ENCODE measurements around the gene GAK. TPM values are rescaled to one million over a fixed set of nuclear protein-coding genes. Genes with fewer than 3 reads are reported as not detected.
"Not testable (repeated sequence)": the region's sequence is repeated elsewhere in the genome, so short reads cannot be mapped to it uniquely, and the experiment has no call there.

The GAK gene
- total and polyA plus RNA-seq, 2 experiments from 2014 or later, result 59.8 to 144 TPM

DNA sequence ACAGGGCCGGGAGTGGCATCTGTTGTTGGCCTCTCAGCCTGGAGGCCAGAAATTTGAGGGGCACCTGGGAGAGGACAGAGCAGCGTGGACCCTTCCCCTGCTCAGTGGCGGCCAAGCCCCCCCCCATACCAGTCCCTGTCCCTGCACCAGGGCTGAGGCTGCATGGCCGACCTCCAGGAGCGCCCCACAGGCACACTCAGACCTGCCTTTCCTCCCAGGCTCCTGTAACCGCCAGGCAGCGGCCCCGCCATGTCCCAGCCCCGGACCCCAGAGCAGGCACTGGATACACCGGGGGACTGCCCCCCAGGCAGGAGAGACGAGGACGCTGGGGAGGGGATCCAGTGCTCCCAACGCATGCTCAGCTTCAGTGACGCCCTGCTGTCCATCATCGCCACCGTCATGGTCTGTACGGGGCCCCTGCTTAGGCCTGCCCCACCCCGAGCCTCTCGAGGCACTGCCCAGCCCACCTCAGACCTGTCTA lies 15.4 kb upstream of the GAK start:
- no peak for DNase-seq (ENCODE audit: low read depth in 1 of 2, low spot score in 1 of 2)
- H3K27ac ChIP-seq, result no peak overlapping the region

GRCh38 chr4:946517-947471 lies 14.7 kb upstream of the GAK start:
- DNase-seq (ENCODE audit: low read depth in 1 of 2, low spot score in 1 of 2), result no peak
- Histone ChIP-seq H3K4me1 (ENCODE audit: low read depth) (peaks cover 7% of the 10 kb centered on the region), H3K9me3 (ENCODE audit: low read depth) (no peaks in the 10 kb centered on the region), H3K4me3 (no peak overlapping the region), H3K27ac (no peak overlapping the region), H3K27me3 (no peaks in the 10 kb centered on the region), H3K36me3 (no peaks in the 10 kb centered on the region)
- TF ChIP-seq, protein P1, sequence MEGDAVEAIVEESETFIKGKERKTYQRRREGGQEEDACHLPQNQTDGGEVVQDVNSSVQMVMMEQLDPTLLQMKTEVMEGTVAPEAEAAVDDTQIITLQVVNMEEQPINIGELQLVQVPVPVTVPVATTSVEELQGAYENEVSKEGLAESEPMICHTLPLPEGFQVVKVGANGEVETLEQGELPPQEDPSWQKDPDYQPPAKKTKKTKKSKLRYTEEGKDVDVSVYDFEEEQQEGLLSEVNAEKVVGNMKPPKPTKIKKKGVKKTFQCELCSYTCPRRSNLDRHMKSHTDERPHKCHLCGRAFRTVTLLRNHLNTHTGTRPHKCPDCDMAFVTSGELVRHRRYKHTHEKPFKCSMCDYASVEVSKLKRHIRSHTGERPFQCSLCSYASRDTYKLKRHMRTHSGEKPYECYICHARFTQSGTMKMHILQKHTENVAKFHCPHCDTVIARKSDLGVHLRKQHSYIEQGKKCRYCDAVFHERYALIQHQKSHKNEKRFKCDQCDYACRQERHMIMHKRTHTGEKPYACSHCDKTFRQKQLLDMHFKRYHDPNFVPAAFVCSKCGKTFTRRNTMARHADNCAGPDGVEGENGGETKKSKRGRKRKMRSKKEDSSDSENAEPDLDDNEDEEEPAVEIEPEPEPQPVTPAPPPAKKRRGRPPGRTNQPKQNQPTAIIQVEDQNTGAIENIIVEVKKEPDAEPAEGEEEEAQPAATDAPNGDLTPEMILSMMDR (IDR thresholded peaks at IDR 0.05; ENCODE audit: low read depth, low read length), result no peak

More for the DNA sequence above, 15.4 kb upstream of the GAK start:
- no peaks in the 10 kb centered on the region for H3K36me3 ChIP-seq
- TF ChIP-seq, protein P1 (IDR thresholded peaks at IDR 0.05; ENCODE audit: low read depth, low read length), result no peak
- no peaks in the 10 kb centered on the region for H3K9me3 ChIP-seq (ENCODE audit: low read depth)
- H3K27me3 ChIP-seq, result no peaks in the 10 kb centered on the region
- H3K4me1 ChIP-seq (ENCODE audit: low read depth), result peaks cover 7% of the 10 kb centered on the region
- no peak overlapping the region for H3K4me3 ChIP-seq

DNA sequence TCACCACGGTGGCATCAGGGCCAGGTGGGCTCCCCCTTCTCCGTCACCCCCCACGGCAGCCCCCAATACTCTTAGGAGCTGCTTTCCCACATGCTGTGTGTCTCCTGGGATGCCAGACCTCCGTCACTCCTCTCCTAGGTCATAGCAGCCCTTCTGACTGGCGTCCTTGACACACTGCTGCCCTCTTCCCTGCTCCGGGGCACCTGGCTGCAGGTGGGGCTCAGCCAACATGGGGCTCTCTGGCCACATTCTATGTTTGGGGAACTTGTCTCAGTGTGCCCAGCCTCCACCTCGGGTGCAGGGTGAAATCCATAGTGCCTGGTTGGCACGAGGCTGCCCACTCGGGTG lies 14.0 kb upstream of the GAK start:
- Histone ChIP-seq H3K27me3 (no peaks in the 10 kb centered on the region), H3K36me3 (no peaks in the 10 kb centered on the region), H3K4me1 (ENCODE audit: low read depth) (peaks cover 3% of the 10 kb centered on the region), H3K4me3 (no peak overlapping the region), H3K27ac (no peak overlapping the region), H3K9me3 (ENCODE audit: low read depth) (no peaks in the 10 kb centered on the region)
- no peak for DNase-seq (ENCODE audit: low read depth in 1 of 2, low spot score in 1 of 2)
- TF ChIP-seq, protein P1 (IDR thresholded peaks at IDR 0.05; ENCODE audit: low read depth, low read length), result no peak

DNA sequence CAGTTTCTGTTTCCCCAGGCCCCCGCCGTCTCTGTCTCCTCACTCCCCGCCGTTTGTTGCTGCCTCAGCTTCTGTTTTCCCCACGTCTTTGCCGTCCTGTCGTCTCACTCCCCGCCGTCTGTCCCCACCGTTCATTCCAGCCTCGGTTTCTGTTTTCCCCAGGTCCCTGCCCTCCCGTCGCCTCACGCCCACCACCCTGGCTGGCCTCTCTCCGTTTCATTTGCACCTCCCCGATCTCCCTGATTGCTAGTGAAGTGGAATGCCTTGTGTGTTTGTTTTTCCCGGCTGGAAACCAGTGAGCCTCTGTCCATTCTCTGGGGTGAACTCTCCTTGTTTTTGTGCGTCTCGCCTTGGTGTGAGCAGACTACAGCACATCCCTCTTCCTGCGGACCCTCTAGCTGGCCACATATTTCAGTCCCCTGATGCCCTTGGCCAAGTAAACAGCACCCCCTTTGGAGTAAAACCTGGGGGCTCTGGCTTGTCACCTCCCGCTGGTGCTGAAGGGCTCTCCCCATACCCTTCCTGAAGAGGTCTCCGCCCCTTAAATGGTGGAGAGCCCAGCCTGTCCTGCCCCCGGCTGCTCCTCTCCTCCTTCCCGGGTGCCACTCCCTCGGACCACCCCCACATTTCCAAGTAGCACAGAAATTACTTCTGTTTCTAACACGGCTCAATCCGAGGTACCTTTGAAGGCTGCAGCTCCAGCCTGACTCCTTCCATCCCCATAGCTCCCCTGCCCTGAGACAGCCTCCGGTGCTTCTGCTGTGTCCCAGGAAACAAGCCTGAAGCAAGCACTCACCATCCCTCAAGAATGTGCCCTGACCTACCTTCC lies 13.4 kb upstream of the GAK start:
- Histone ChIP-seq H3K27me3 (no peaks in the 10 kb centered on the region), H3K27ac (no peak overlapping the region), H3K36me3 (no peaks in the 10 kb centered on the region), H3K4me3 (no peak overlapping the region), H3K4me1 (ENCODE audit: low read depth) (peaks cover 3% of the 10 kb centered on the region), H3K9me3 (ENCODE audit: low read depth) (no peaks in the 10 kb centered on the region)
- DNase-seq (ENCODE audit: low read depth in 1 of 2, low spot score in 1 of 2), result peak in 1 of 2 donors; percentile 27
- TF ChIP-seq, protein P1 (IDR thresholded peaks at IDR 0.05; ENCODE audit: low read depth, low read length), result no peak

- H3K9me3 ChIP-seq (ENCODE audit: low read depth); DNase-seq (ENCODE audit: low read depth in 1 of 2, low spot score in 1 of 2); H3K36me3 ChIP-seq; H3K4me3 ChIP-seq; H3K27ac ChIP-seq; H3K4me1 ChIP-seq (ENCODE audit: low read depth); H3K27me3 ChIP-seq: not testable (repeated sequence)
Measured at GRCh38 chr4:939508-939907, 7.4 kb upstream of the GAK start.

Measured in cardiac muscle cell (in vitro differentiated cells and primary cell).